HG02678 (cell line): ENCODE results near the gene ENAH.
"Not testable (repeated sequence)": the region's sequence is repeated elsewhere in the genome, so short reads cannot be mapped to it uniquely, and the experiment has no call there.

Experiments used
- ATAC-seq: cut with Tn5 transposase; IDR thresholded peaks from one replicate; pipeline ENCODE4 v1.9.1; 2021; ENCODE audit warnings: mild to moderate bottlenecking, moderate library complexity; ENCODE audit not compliant: unreplicated experiment

The ENAH gene

DNA sequence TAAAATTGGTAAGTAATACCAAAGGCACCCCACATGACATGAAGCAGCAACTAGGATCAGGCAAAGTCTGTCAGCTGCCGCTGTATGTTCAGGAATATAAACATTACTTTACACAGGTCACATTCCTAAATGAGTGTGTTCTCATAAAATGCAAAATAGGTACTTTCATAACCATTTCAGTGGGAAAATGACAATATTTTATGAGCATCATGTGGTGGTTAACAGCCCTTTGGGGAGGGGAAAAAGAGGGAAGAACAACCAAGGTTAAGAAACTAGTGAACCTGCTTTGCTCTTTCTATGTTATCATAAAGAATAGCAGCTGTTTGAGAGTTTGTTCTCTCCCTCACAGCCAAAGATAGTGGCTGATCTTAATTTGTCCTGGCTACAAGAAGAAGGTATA, 119.7 kb downstream of the ENAH start:
- ATAC-seq, result no peak

DNA sequence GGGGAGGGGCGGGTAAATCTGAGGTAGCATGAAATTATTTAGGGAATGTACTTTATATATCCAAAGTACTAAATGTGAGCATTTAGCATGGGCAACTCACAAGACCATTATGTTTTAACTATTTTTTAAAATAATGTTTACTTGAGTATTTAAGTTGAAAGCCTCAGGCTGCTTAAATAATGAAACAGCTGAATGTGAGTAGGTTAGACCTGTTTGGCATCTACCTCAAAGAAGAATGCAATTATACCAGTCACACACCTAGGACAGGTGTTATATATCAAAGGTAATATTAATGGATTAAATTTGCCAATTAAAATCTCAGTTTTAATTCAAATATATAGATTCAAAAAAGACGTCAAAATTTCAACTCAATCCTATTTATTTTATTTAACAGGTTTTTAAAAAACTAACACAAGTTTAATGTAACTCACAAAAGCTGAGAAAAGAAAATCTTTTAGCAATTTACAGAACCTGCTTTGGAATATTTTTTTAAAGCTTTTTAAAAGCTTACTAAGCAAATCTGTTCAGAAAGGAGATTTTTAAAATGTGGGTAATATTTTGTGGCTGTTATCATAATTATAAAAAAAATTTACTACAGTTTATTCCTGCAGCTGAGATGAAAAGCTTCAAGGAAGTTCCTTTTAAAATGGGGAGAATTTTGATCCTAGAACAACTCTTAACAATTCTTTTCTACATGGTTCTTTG, 120.5 kb downstream of the ENAH start:
- ATAC-seq, result no peak

DNA sequence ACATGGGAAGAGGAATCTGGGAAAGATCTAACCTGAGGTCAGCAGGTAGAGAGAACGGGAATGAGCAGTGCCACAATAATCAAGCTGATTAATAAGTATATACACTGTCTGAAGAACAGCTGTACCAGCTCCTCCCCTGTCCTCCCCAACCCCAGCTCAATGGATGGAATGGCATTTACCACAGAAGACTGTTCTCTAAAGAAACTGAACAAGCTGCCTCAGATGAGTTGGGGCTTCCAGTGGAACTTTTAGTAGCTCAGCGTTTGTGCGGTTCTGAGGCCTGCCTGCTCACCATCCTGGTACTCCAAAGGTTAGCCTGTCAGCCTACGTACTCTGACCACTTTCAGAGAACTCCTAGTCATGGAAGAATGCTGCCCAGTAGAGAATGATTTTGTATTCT, 123.2 kb downstream of the ENAH start:
- ATAC-seq, result no peak

DNA sequence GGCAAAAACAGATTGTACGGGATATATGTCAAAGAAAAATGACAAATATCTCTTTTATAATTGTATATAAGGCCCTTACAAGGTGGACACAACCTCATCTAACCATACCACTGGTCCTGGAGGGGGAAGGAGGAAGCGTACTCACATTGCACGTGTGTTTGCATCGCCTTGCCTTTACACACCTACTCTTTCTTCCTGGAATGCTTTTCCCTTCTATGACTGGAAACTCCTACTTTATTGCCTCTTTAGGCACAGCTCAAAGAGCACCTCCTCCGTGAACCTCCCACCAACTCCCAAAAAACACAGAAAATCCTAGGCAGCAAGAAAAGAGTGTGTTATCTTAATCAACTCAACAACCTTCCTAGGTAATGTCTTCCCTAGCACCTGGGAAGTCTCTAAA, 125.3 kb downstream of the ENAH start:
- no peak for ATAC-seq

DNA sequence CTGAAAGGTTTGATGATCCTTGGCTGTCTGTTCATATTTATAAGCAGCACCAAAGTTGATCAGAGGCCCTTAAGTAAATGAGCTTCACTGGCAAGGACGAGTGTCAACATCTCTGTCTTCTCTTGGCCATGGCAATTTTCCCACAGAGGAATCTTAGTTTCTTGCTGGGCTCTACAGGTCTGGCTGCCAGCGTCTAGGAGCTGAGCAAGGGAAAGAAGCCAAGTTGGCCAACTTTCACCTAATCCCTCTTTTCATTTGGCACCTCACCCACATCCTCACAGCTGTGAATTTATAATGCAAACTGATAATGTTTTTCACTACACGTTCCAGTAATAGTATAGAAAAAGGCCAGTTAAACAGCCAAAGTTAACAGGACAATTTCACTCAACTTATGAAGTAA, 126.0 kb downstream of the ENAH start:
- no peak for ATAC-seq

DNA sequence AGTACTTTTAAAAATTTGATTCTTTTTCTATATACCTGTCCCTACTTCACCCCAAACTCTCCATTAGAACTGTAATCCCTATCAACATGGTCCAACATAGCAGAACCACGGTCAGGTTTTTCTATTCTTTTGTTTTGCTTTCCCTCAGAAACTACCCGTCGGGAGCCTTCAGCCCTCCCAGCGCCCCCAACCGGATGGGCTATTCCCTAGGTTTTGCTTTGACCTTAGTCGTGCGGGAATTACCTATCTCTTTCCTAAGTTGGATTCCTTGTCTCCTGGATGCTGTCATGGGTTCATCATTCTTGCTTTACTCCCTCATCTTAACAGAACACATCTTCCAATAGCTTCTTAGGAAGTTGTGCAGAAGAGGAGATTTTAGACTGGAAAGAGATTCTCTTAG, 127.5 kb downstream of the ENAH start:
- no peak for ATAC-seq

DNA sequence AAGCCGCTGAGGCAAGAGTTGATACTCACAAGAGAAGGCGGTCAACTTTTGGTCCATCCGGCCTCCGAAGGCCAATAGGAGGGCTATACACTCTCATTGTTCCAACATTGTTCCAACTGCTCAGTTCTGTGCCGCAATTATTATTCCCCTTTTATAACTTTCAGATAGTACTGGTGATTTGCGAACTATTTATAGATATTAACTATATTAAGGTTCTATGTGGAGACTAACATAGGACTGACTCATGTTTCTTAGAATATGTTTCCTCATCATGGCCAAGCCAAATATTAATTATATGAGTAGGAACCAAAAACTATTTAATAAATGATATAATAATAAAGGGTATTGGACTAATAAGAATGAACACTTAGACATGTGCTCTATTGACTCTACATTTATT, 128.4 kb downstream of the ENAH start:
- no peak for ATAC-seq

DNA sequence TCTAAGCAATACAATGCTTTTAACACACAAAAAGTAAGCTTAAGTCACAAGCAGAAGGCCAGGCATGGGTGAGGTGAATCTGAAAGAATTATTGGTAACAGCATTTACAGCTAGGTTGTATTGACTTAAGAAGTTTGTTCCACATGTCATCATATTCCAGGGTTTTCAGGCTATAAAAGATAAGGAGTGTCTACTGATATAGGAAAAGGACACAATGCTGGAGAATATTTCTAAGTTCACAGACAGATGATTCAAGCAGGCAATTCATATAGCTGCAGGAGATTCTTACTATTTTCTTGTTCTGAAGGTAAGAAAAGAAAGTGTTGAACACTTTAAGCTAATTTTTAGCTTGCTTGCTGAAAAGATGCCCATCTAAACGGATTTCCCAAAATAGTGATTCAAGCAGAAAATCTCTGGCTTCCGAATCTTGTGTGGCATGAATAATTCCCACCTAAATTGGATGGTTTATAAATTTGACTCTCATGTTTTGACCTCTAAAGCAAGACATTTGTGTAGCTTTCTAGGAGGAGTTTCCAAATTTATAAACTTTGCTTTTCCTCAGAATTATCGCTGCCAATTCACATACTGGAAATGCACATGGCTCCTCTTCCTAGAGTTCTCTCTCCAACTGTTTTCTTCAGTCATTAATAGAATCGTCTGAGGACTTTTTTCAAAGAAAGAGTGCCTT, 129.5 kb downstream of the ENAH start:
- ATAC-seq, result no peak

DNA sequence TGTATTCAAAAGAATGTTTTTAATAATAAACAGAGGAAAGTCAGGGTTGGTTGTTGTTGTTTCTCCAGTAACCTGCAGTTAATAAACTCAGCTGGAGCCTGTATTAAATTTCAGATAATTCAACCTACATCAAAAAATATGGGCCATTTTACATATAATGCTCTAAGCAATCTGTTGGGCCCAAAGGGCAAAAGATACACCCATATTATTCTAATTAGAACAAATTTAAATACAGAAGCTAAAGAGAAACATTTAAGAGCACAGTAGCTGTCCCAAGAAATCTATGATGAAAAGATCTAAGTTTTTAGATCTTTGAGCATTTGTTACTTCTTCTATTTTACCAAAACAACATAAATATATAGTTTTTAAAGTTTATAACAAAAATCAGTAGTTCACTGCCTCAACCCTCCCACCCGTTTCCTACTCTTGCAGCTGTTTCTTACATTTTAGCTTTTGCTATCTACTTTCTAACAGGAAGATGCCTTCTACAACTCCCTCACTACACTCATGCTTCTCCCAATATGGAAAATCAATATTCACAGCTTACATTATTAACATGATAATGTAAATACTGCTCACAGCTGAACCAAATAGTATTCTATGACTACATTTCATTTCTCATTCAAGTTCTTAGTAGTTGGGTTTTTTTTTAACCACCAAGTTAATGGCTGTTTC, 130.2 kb downstream of the ENAH start:
- no peak for ATAC-seq

DNA sequence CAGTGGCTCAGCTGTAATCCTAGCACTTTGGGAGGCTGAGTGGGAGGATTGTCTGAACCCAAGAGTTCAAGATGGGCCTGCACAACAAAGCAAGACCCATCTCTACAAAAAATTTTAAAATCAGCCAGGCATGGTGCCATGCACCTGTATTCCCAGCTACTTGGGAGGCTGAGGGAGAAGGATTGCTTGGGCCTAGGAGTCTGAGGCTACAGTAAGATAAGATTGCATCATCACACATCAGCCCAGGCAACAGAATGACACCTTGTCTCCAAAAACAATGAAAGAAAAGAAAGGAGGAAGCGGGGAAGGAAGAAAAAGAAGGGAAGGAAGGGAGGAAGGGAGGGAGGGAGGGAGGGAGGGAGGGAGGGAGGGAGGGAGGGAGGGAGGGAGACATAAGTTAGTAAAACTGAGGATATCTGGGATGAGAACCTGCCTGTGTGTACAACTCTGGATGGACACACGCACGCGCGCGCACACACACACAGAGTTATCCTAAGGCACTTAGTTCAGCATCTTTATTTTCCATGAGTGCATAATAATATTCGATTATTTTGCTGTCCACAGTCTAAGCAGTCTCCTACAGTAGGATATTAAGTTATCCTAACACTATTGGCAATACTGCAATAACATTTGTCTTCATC, 132.2 kb downstream of the ENAH start:
- ATAC-seq, result no peak

DNA sequence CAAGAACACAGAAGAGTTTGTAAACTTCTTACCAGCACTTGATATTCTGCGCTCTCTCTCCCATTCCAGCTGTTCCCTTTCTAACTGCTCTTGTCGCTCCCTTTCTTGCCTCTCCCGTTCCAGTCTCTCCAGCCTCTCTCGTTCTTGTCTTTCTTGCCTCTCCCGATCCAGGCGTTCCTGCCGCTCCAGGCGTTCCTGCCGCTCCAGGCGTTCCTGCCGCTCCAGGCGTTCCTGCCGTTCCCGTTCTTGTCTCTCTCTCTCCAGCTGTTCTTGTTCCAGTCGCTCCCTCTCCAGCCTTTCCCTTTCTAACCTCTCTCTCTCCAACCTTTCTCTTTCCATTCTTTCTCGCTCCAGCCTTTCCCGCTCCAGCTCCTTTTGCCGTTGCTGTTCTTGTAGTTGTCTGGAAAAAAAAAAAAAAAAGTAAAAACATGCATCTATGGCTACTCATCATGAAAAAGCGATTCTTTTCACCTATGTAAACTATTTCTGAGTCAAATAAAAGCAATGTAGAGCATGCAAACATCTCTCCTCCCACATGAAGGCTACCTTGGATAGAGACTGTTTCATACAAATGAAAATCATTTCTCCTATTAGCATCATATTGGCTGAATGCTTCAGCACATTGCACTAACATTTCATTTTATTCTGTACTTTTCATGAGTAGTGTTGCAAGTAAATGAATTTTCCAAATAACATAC, 133.6 kb downstream of the ENAH start:
- no peak for ATAC-seq

DNA sequence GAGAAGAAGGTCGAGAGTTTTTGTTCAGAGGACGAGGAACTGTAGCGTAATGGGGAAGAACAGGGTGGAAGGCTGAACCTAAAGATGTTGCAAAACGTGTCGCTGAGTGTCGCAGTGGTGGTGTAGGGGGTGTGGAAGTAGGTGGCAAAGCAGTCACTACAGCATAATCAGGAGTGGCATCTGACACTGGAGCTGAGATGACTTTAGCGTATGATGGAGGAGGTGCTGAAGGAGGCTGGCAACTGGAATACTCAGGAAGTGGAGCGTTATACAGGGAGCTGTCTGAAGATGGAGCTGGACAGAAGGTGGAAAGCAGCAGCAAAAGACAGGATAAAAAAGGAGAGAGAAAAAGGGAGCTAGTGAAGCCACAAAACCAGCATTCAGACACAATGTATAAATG, 135.2 kb downstream of the ENAH start:
- no peak for ATAC-seq

DNA sequence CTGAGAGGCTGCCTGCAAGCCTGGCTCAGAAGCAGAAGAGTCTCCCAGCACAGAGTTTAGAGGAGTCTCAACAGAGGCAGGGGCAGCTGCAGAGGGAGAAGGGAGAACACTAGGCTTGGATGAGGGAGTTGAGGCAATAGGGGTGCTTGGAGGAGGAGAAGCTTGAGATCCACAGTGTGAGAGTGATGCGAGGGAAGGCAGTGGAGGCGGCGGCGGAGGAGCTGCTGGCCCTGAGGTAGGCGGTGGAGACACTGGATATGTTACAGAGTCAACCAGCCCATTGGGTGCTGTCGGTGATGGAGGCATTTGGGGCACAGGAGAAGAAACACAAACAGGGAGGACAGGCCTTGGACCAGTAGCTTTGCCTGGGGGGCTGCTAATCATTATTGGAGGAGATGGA, 135.7 kb downstream of the ENAH start:
- ATAC-seq, result no peak

DNA sequence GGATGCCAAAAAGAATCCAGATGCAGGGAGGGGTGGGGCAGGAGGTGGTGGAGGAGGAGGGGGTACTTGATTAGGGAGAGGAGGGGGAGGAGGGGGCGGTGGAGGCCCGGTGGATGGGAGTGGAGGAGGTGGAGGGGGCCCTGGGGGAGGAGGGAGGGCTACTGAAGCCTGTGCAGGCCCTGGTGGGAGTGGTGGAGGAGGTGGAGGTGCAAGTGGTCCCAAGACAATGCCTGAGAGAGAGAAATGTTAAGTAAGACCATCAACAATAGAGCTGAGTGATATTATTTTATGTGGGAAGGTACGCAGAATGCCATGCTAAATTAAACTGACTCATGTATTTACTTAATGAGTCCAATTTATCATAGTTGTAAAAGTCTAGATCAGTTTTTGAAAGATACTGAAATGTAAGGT, 138.2 kb downstream of the ENAH start:
- ATAC-seq, result no peak

DNA sequence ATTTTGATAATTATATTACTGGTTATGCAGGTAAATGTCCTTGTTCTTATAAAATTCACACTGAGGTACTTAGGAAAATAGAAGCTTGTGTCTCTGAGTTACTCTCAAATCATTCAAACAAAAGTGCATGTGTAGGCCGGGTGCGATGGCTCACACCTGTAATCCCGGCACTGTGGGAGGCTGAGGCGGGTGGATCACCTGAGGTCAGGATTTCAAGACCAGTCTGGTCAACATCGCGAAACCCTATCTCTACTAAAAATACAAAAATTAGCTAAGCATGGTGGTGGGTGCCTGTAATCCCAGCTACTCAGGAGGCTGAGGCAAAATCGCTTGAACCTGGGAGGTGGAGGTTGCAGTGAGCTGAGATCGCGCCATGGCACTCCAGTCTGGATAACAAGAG, 139.3 kb downstream of the ENAH start:
- not testable (repeated sequence) for ATAC-seq

DNA sequence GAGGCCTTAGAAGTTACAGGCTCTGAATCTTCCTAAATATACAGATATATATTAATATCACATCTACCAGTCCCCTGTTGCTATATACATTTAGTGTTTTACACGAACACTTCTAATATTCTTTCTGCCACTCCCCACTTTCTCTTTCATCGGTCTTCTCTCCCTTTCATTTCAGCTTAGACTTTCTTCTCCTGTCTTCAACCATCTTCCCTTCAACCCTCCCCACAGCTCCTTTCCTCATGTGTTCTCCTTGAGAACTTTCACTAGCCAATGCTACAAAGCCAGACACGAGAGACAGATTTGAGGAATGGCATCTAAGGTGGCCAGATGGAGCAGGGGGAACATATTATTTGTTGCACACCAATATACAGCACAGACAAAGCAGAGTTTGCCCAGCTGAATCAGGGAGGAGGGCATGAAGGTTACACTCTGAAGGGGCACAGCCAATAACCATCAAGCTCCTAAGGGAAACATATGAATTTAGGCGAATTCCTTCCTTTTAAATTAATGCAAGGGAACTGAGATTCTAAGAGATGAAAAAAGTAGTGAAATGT, 141.0 kb downstream of the ENAH start:
- no peak for ATAC-seq

DNA sequence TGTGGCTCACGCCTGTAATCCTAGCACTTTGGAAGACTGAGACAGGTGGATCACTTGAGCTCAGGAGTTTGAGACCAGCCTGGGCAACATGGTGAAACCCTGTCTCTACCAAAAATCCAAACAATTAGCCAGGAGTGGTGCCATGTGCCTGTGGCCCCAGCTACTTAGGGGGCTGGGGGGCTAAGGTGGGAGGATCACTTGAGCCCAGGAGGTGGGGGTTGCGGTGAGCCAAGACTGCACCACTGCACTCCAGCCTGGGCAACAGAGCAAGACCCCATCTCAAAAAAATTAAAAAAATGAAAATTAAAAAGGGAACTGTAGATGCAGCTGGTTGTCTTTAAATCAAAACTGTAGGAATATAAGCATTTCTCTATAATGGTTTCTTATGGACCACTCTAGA, 142.2 kb downstream of the ENAH start:
- not testable (repeated sequence) for ATAC-seq

DNA sequence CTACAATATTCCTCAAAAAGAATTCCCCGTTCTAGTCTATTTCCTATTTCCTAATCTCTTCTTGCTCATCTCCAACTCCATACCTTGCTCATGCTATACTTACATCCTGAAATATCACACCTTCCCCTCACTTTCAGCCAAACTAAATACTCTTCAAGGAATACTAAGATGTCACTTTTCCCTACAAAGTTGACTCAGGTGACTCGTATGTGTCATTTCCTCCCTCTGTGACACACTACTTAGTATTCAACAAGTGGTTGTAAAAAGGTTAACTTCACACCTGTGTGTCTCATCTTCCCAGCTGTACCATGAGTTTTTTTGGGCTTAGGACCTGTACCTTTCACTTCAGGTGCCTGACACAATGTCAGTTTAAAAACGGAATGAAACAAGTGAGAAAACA, 143.2 kb downstream of the ENAH start:
- no peak for ATAC-seq

DNA sequence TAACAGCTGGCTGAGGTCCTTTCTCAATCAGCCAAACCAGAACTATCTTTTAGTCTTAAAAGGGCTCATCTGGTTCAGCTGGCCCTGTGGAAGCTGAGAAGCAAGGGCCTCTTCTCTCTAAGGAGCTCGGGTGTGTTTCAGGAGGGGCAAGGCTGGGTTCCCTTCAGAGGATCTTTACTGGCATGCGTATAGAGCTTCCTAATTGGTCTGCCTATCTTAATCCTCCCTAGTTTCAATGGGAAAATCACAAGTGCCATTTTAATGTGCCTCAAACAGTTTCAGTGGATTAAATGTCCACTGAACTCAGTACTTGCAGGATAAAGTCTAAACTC, 143.6 kb downstream of the ENAH start:
- no peak for ATAC-seq

DNA sequence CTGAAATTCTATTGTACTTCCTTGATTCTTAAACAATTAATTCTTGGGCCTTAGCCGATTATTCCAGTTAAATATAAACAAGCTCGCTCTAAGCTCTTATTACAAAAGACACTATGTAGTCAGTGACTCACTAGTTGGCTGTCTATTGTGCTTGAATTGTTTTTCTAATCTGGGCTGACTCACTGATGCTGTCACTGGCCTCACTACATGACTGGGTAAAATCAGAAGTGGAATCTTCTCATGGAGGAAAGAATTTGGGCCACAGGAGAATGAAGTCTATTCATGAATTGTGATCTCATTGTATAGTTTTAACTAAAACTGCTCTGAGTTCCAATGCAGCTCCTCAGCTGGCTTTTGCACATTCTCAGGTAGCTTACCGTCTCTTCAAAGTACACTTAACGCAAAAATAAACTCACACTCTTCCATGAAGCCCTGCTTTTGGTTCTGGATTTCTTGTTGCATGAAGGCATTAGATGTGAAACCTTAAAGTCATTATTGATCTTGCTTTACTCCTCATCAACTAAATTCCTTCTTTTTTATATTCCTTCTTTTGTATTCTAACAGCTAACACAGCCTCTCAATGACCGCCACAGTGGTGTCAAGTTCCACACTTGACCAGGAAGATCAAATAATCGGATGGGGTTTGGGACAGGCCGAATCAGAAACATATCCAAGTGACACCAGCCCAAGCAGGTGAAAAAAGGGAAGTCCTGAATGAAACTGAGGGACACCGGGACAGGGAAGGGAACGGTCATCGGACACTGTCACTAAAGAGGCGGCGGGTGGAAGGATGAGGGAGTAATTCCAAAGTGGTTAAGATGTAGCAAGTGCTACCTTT, 144.2 kb downstream of the ENAH start:
- no peak for ATAC-seq
